ENCODE data around the gene CALCB. TPM values are rescaled to one million over a fixed set of nuclear protein-coding genes. Genes with fewer than 3 reads are reported as not detected.

CALCB gene
- total and polyA plus RNA-seq, 7 donors: 0.28 to 6.1 (median 0.95) TPM; not detected in 2

- H3K4me3 ChIP-seq: no peak overlapping the region
- no peak for DNase-seq
- intact Hi-C loops (cut with DNase I): no loop called here
- no peak for TF ChIP-seq CTCF (IDR thresholded peaks at IDR 0.05)
- TF ChIP-seq EP300 (IDR thresholded peaks at IDR 0.05): no peak
- no peak for TF ChIP-seq POLR2A (IDR thresholded peaks at IDR 0.05)
- no peak for TF ChIP-seq POLR2AphosphoS5 (IDR thresholded peaks at IDR 0.05)
- no peaks in the 10 kb centered on the region for H3K36me3 ChIP-seq
- WGBS, 2 donors: 73 to 86% methylated on average over 8 of the region's 8 CpGs
- no peak overlapping the region for H3K27ac ChIP-seq
- peaks cover 0 to 2% (median 0%) of the 10 kb centered on the region in 4 donors for H3K9me3 ChIP-seq
- H3K4me1 ChIP-seq: no peaks in the 10 kb centered on the region
- H3K27me3 ChIP-seq: no peaks in the 10 kb centered on the region
These were observed 33.0 kb downstream of the CALCB start for GRCh38 chr11:15106201-15106965.

- H3K9me3 ChIP-seq: peaks cover 0 to 1% (median 0%) of the 10 kb centered on the region in 4 donors
- TF ChIP-seq EP300 (IDR thresholded peaks at IDR 0.05): no peak
- TF ChIP-seq POLR2AphosphoS5 (IDR thresholded peaks at IDR 0.05): no peak
- no peak for TF ChIP-seq CTCF (IDR thresholded peaks at IDR 0.05)
- TF ChIP-seq POLR2A (IDR thresholded peaks at IDR 0.05): no peak
- no peaks in the 10 kb centered on the region for H3K27me3 ChIP-seq
- intact Hi-C loops (cut with DNase I): no loop called here
- DNase-seq: no peak
- no peaks in the 10 kb centered on the region for H3K36me3 ChIP-seq
- no peaks in the 10 kb centered on the region for H3K4me1 ChIP-seq
- WGBS, 2 donors: 63 to 74% methylated on average over 4 of the region's 4 CpGs
- H3K4me3 ChIP-seq: no peak overlapping the region
- no peak overlapping the region for H3K27ac ChIP-seq
These were observed 34.5 kb downstream of the CALCB start for GRCh38 chr11:15107730-15108515.

GRCh38 chr11:15108592-15109130 lies 35.3 kb downstream of the CALCB start:
- Histone ChIP-seq H3K9me3 (no peaks in the 10 kb centered on the region), H3K27me3 (no peaks in the 10 kb centered on the region), H3K27ac (no peak overlapping the region), H3K36me3 (no peaks in the 10 kb centered on the region), H3K4me1 (no peaks in the 10 kb centered on the region), H3K4me3 (no peak overlapping the region)
- no peak for DNase-seq
- intact Hi-C loops (cut with DNase I): no loop called here
- 79 to 89% methylated on average over 2 of the region's 2 CpGs for WGBS, 2 donors
- TF ChIP-seq EP300 (IDR thresholded peaks at IDR 0.05) (no peak), POLR2AphosphoS5 (IDR thresholded peaks at IDR 0.05) (no peak), CTCF (IDR thresholded peaks at IDR 0.05) (no peak), POLR2A (IDR thresholded peaks at IDR 0.05) (no peak)

- intact Hi-C loops (cut with DNase I): no loop called here
These were observed 36.2 kb downstream of the CALCB start for GRCh38 chr11:15109602-15110001.

More at GRCh38 chr11:15109602-15110001, 36.2 kb downstream of the CALCB start:
- Histone ChIP-seq H3K4me1 (peaks cover 0 to 4% (median 3%) of the 10 kb centered on the region in 4 donors), H3K9me3 (no peaks in the 10 kb centered on the region), H3K36me3 (no peaks in the 10 kb centered on the region), H3K27me3 (peaks cover 0 to 4% (median under 1%) of the 10 kb centered on the region in 3 donors), H3K4me3 (no peak overlapping the region), H3K27ac (no peak overlapping the region)
- no peak for DNase-seq
- 61 to 85% methylated on average over 2 of the region's 2 CpGs for WGBS, 2 donors
- TF ChIP-seq CTCF (IDR thresholded peaks at IDR 0.05) (no peak), EP300 (IDR thresholded peaks at IDR 0.05) (no peak), POLR2A (IDR thresholded peaks at IDR 0.05) (no peak), POLR2AphosphoS5 (IDR thresholded peaks at IDR 0.05) (no peak)
